Upper lobe of left lung (tissue), 6 donors: Measurements from ENCODE around the gene INMT. TPM values are rescaled to one million over a fixed set of nuclear protein-coding genes. Genes with fewer than 3 reads are reported as not detected.

Experiments used
- ATAC-seq, 2 donors: fragments of 200-7000 bp; cut with Tn5 transposase; one replicate each; pipeline ENCODE4 v1.9.1; 2022; ENCODE audit warnings: mild to moderate bottlenecking in 2 of 2, moderate library complexity in 2 of 2; ENCODE audit not compliant: low FRiP score in 2 of 2
- DNase-seq, 2 donors: peaks; one replicate each; pipeline ENCODE4 v3.0.0-alpha.2; 2019 to 2020
- H3K27ac ChIP-seq, 4 donors: fragments of 200-600 bp; sonication (generic); one replicate each; pipeline ENCODE4 v1.5.1; 2016 to 2019
- H3K27me3 ChIP-seq, 4 donors: fragments of 200-600 bp; sonication (generic); one replicate each; pipeline ENCODE4 v1.5.1; 2017 to 2019
- H3K36me3 ChIP-seq, 4 donors: fragments of 200-600 bp; sonication (generic); one replicate each; pipeline ENCODE4 v1.5.1; 2016 to 2019
- H3K4me1 ChIP-seq, 4 donors: fragments of 200-600 bp; sonication (generic); one replicate each; pipeline ENCODE4 v1.5.1; 2018 to 2019
- H3K4me3 ChIP-seq, 4 donors: fragments of 200-600 bp; sonication (generic); one replicate each; pipeline ENCODE4 v1.5.1; 2017 to 2019; ENCODE audit warnings: mild to moderate bottlenecking in 2 of 4, moderate library complexity in 1 of 4
- H3K9me3 ChIP-seq, 4 donors: fragments of 200-600 bp; sonication (generic); one replicate each; pipeline ENCODE4 v1.5.1; 2018 to 2019
- EP300 ChIP-seq, 4 donors: sonication (generic); formaldehyde crosslinking; IDR thresholded peaks; one replicate each; pipeline ENCODE4 v1.5.1; 2017; ENCODE audit warnings: antibody characterized with exemption in 4 of 4, control low read depth in 2 of 4
- POLR2A ChIP-seq, 4 donors: fragments of 450-650 bp; IDR thresholded peaks; one replicate each; pipeline ENCODE4 v1.5.1; 2016 to 2017; ENCODE audit warnings: antibody characterized with exemption in 4 of 4, mild to moderate bottlenecking in 2 of 4
- POLR2AphosphoS5 ChIP-seq, 2 donors: sonication (generic); formaldehyde crosslinking; IDR thresholded peaks; one replicate each; pipeline ENCODE4 v1.5.1; 2017; ENCODE audit warnings: antibody characterized with exemption in 2 of 2
- WGBS, 2 donors: methylation state at CpG; one replicate each; pipeline ENCODE4 v1.1.5; 2017 to 2018; 5-methylcytosine and 5-hydroxymethylcytosine counted together
- total RNA-seq, 6 donors: library from RNA; depleted of rRNA in 4 of 6; stranded (reverse); fragments of >200 nt in 4 of 6; gene quantifications; one replicate each; pipeline versions ENCODE4 v1.1.0 to v1.2.1, GENCODE V29; 2016 to 2021
- TF ChIP-seq, protein P1 (sequence below), 6 experiments: fragments of 450-650 bp in 4 of 6; fragments of 200-600 bp in 2 of 6; sonication (generic) in 2 of 6; IDR thresholded peaks; one replicate each; pipeline ENCODE4 v1.5.1; 2016 to 2019; ENCODE audit warnings: antibody characterized with exemption in 6 of 6
- donor health status: DM: no; HTN: no; CAD: no; lungs with moderate emphysema.
- donor health status: DM: no; HTN: yes; CAD: no; lungs with severe emphysema.

INMT gene
- total RNA-seq, 6 donors from 2014 or later: 70.5 to 447 (median 322) TPM

DNA sequence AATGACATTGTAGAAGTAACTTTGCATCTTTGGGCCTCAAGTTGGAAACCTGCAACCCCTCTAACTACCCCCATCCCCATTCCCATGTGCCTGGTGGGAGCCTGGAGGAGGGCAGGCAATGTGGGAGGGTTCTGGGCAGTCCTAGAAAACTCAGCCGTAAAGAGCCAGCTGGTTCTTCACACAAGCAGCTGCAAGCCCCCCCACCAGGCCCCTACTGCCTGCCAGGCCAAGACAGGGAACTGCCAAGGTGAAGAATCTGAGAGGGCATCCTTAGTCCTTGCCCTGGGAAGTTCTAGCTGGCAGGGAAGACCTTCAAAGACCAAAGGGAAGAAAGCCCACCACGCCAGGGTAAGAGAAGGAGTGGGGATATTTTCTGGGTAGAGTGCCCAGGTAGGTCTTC, 12.2 kb upstream of the INMT start:
- no peaks in the 10 kb centered on the region for H3K27me3 ChIP-seq
- TF ChIP-seq POLR2A (IDR thresholded peaks at IDR 0.05) (no peak), POLR2AphosphoS5 (IDR thresholded peaks at IDR 0.05) (no peak), EP300 (IDR thresholded peaks at IDR 0.05) (no peak)
- TF ChIP-seq, protein P1, sequence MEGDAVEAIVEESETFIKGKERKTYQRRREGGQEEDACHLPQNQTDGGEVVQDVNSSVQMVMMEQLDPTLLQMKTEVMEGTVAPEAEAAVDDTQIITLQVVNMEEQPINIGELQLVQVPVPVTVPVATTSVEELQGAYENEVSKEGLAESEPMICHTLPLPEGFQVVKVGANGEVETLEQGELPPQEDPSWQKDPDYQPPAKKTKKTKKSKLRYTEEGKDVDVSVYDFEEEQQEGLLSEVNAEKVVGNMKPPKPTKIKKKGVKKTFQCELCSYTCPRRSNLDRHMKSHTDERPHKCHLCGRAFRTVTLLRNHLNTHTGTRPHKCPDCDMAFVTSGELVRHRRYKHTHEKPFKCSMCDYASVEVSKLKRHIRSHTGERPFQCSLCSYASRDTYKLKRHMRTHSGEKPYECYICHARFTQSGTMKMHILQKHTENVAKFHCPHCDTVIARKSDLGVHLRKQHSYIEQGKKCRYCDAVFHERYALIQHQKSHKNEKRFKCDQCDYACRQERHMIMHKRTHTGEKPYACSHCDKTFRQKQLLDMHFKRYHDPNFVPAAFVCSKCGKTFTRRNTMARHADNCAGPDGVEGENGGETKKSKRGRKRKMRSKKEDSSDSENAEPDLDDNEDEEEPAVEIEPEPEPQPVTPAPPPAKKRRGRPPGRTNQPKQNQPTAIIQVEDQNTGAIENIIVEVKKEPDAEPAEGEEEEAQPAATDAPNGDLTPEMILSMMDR (IDR thresholded peaks at IDR 0.05): no peak
- no peak overlapping the region for H3K4me3 ChIP-seq
- no peak for ATAC-seq
- H3K36me3 ChIP-seq: no peaks in the 10 kb centered on the region
- WGBS, 2 donors: 78 to 100% methylated on average over 2 of the region's 2 CpGs
- DNase-seq: no peak
- no peak overlapping the region for H3K27ac ChIP-seq
- H3K9me3 ChIP-seq: no peaks in the 10 kb centered on the region
- H3K4me1 ChIP-seq: peaks cover 0 to 6% (median 4%) of the 10 kb centered on the region in 4 donors

DNA sequence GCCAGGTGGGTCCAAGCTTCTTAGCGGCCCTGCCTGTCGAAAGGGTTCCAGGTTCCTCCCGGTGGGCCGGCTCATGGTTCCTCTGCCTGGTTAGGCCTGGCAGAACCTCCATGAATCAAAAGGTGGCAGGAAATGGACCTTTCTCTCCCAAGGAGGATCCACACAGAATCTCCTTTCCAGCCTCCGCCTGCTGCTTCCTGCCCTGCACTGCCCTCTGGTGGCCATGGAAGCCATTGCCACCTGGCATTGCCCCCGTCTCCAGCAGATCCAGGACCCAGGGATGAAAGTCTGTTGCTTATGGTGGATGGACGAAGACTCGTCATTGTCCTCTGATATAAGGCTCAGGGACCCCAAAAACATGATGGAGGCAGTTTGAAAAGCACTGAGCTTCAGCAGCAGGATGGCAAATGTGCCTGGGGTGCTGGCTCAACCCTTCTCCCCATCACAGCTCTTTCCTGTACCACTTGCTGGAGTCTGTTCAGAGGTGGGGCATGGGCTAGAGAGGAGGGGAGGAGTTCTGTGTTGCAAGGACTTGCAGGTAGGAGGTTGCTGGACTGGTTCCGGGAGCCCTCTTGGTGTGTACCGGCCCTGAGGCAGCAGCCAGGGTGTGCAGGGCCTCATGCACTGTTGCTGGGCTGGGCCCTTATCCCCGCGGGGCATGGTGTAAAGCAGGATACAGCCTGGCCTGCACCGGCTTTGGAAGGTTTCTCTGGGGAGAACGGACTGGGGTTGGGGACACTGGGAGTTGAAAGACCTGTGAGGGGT, 11.3 kb upstream of the INMT start:
- H3K27me3 ChIP-seq: no peaks in the 10 kb centered on the region
- H3K9me3 ChIP-seq: no peaks in the 10 kb centered on the region
- WGBS, 2 donors: 33% methylated on average over 7 to 14 of the region's 14 CpGs
- DNase-seq (peak; percentile 75 to 81), ATAC-seq (peak; percentile 78 to 88)
- TF ChIP-seq, protein P1 (IDR thresholded peaks at IDR 0.05): peak; percentile 91 to 100 (median 94)
- TF ChIP-seq EP300 (IDR thresholded peaks at IDR 0.05): no peak
- no peaks in the 10 kb centered on the region for H3K36me3 ChIP-seq
- H3K4me3 ChIP-seq: no peak overlapping the region
- H3K27ac ChIP-seq: no peak overlapping the region
- peaks cover 0 to 6% (median 4%) of the 10 kb centered on the region in 4 donors for H3K4me1 ChIP-seq

DNA sequence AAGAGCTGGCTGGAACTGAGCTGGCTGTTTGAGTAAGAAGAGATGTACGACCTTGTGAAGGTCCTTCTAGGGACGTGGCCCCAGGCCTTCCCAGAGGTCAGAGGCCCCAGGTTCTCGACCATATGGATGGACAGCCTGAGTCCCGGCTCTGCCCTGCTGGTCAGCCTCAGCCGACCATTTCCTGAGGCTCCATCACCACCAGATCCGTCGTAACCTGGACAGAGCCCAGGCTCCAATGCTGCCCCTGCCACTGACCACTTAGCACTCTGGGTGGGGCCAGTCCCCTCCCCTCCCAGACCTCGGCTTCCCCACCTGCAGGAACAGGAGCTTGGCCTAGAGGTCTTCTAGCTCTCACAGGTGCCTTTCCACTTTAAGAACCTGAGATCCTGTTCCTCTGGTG, 10.6 kb upstream of the INMT start:
- H3K36me3 ChIP-seq: no peaks in the 10 kb centered on the region
- H3K4me1 ChIP-seq: peaks cover 0 to 6% (median 4%) of the 10 kb centered on the region in 4 donors
- H3K27ac ChIP-seq: no peak overlapping the region
- H3K27me3 ChIP-seq: no peaks in the 10 kb centered on the region
- 85 to 93% methylated on average over 8 of the region's 8 CpGs for WGBS, 2 donors
- no peak for ATAC-seq
- H3K4me3 ChIP-seq: no peak overlapping the region
- no peak for DNase-seq
- TF ChIP-seq, protein P1 (IDR thresholded peaks at IDR 0.05): no peak
- TF ChIP-seq EP300 (IDR thresholded peaks at IDR 0.05): no peak
- no peak for TF ChIP-seq POLR2A (IDR thresholded peaks at IDR 0.05)
- no peaks in the 10 kb centered on the region for H3K9me3 ChIP-seq

DNA sequence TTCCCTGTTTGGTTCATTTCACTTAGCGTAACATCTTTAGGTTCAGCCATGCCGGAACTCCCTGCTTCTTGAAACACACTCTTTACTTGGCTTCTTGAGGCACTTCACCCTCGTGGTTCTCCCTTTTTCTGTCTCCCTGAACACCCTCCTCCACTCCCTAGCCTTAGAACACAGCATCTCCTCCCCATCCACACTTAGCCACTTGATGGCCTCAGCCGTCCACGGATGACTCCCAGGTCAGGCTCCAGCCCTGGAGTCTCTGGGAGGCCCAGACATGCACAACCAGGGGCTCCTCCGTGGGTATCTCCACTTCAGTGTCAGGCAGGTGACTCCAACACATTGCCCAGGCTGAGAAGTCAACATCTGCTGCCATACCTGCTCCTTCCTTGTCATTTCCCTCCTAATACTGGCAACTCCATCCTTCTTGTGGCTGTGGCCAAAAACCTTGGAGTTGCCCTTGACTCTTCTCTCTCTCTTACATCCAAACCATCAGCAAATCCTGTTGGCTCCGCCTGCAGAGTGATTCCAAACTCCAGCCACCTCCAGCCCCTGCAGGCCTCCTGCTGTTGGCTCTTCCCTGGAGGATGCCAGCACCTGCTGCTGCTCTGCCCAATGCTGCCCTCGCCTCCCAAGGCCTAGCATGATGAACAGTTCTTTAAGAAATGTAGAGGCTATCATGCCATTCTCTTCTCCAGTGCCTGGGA, 8.4 kb upstream of the INMT start:
- Histone ChIP-seq H3K36me3 (no peaks in the 10 kb centered on the region), H3K27ac (no peak overlapping the region), H3K27me3 (no peaks in the 10 kb centered on the region), H3K4me3 (no peak overlapping the region), H3K9me3 (no peaks in the 10 kb centered on the region), H3K4me1 (peaks cover 0 to 6% (median 4%) of the 10 kb centered on the region in 4 donors)
- TF ChIP-seq, protein P1 (IDR thresholded peaks at IDR 0.05): peak in 4 of 6 experiments; percentile 6 to 32 (median 18)
- no peak for TF ChIP-seq POLR2AphosphoS5 (IDR thresholded peaks at IDR 0.05)
- ATAC-seq (peak in 1 of 2 donors; percentile 53), DNase-seq (no peak)
- 59 to 60% methylated on average over 8 of the region's 8 CpGs for WGBS, 2 donors
